SK-N-SH treated with all-trans-retinoic acid at 6 μM for 48 hours (cell line): Measurements from ENCODE around the gene GCH1.
"Not testable (repeated sequence)": the region's sequence is repeated elsewhere in the genome, so short reads cannot be mapped to it uniquely, and the experiment has no call there.

Experiments used
- ATAC-seq: fragments of 200-7000 bp; cut with Tn5 transposase; 3 replicates; pipeline ENCODE4 v1.9.1; 2020; ENCODE audit warnings: mild to moderate bottlenecking, moderate library complexity
- ARNTL ChIP-seq: fragments of 450-650 bp; formaldehyde crosslinking; IDR thresholded peaks from 2 replicates; pipeline ENCODE4 v1.5.0; 2020; ENCODE audit warnings: low read depth, mild to moderate bottlenecking, moderate library complexity, borderline replicate concordance
- BACH2 ChIP-seq: fragments of 250-450 bp; sonication (Bioruptor Pico); IDR thresholded peaks from 2 replicates; pipeline ENCODE4 v1.9.0; 2021; ENCODE audit warnings: mild to moderate bottlenecking, borderline replicate concordance
- CREB5 ChIP-seq: fragments of 250-450 bp; sonication (Bioruptor Pico); IDR thresholded peaks from 2 replicates; pipeline ENCODE4 v1.5.1; 2020; ENCODE audit warnings: low read depth, mild to moderate bottlenecking, moderate library complexity
- CSDC2 ChIP-seq: fragments of 250-450 bp; sonication (Bioruptor Pico); IDR thresholded peaks from 2 replicates; pipeline ENCODE4 v1.5.0; 2020; ENCODE audit warnings: mild to moderate bottlenecking, moderate library complexity
- CSRNP3 ChIP-seq: fragments of 250-450 bp; sonication (Bioruptor Pico); IDR thresholded peaks from 2 replicates; pipeline ENCODE4 v1.5.1; 2021; ENCODE audit warnings: mild to moderate bottlenecking, moderate library complexity
- ESRRG ChIP-seq: fragments of 250-450 bp; sonication (Bioruptor Pico); IDR thresholded peaks from 2 replicates; pipeline ENCODE4 v1.6.1; 2021; ENCODE audit warnings: mild to moderate bottlenecking
- GLIS3 ChIP-seq: fragments of 250-450 bp; sonication (Bioruptor Pico); IDR thresholded peaks from 2 replicates; pipeline ENCODE4 v1.5.0; 2020; ENCODE audit warnings: mild to moderate bottlenecking, moderate library complexity
- ISL1 ChIP-seq: fragments of 250-450 bp; sonication (Bioruptor Pico); IDR thresholded peaks from 2 replicates; pipeline ENCODE4 v2.1.2; 2022; ENCODE audit warnings: mild to moderate bottlenecking, moderate library complexity
- OSR1 ChIP-seq: fragments of 250-450 bp; sonication (Bioruptor Pico); IDR thresholded peaks from 2 replicates; pipeline ENCODE4 v1.8.0; 2022; ENCODE audit warnings: moderate library complexity, mild to moderate bottlenecking, inconsistent platforms
- PATZ1 ChIP-seq: fragments of 250-450 bp; sonication (Bioruptor Pico); IDR thresholded peaks from 2 replicates; pipeline ENCODE4 v1.8.0; 2020; ENCODE audit warnings: mild to moderate bottlenecking, moderate library complexity, borderline replicate concordance
- PPARA ChIP-seq: fragments of 250-450 bp; sonication (Bioruptor Pico); IDR thresholded peaks from 2 replicates; pipeline ENCODE4 v1.5.0; 2020; ENCODE audit warnings: mild to moderate bottlenecking, borderline replicate concordance
- RARB ChIP-seq: fragments of 250-450 bp; sonication (Bioruptor Pico); IDR thresholded peaks from 2 replicates; pipeline ENCODE4 v1.8.0; 2021; ENCODE audit warnings: mild to moderate bottlenecking, moderate library complexity
- SNAI2 ChIP-seq: fragments of 250-450 bp; sonication (Bioruptor Pico); IDR thresholded peaks from 2 replicates; pipeline ENCODE4 v1.5.0; 2020; ENCODE audit warnings: mild to moderate bottlenecking, moderate library complexity
- TCF4 ChIP-seq: fragments of 250-450 bp; sonication (Bioruptor Pico); IDR thresholded peaks from 2 replicates; pipeline ENCODE4 v1.8.0; 2021; ENCODE audit warnings: mild to moderate bottlenecking, moderate library complexity, borderline replicate concordance
- TOX ChIP-seq: fragments of 250-450 bp; sonication (Bioruptor Pico); IDR thresholded peaks from 2 replicates; pipeline ENCODE4 v1.8.0; 2021; ENCODE audit warnings: mild to moderate bottlenecking, moderate library complexity, borderline replicate concordance
- ZC3H10 ChIP-seq: fragments of 250-450 bp; sonication (Bioruptor Pico); IDR thresholded peaks from 2 replicates; pipeline ENCODE4 v1.5.1; 2021; ENCODE audit warnings: mild to moderate bottlenecking, moderate library complexity
- ZFP3 ChIP-seq: fragments of 250-450 bp; sonication (Bioruptor Pico); IDR thresholded peaks from 2 replicates; pipeline ENCODE4 v1.5.0; 2020; ENCODE audit warnings: mild to moderate bottlenecking, moderate library complexity
- ZFP30 ChIP-seq: fragments of 450-650 bp; formaldehyde crosslinking; IDR thresholded peaks from 2 replicates; pipeline ENCODE4 v1.5.0; 2022; ENCODE audit warnings: mild to moderate bottlenecking, moderate library complexity
- ZNF565 ChIP-seq: fragments of 450-650 bp; formaldehyde crosslinking; conservative IDR thresholded peaks from 2 replicates; pipeline ENCODE4 v1.5.0; 2020; ENCODE audit warnings: low read depth, mild to moderate bottlenecking, moderate library complexity
- ZNF70 ChIP-seq: fragments of 450-650 bp; formaldehyde crosslinking; IDR thresholded peaks from 2 replicates; pipeline ENCODE4 v1.5.0; 2020; ENCODE audit warnings: mild to moderate bottlenecking, moderate library complexity
- ZNF8 ChIP-seq: fragments of 450-650 bp; formaldehyde crosslinking; IDR thresholded peaks from 2 replicates; pipeline ENCODE4 v1.5.0; 2020; ENCODE audit warnings: mild to moderate bottlenecking, moderate library complexity
- TF ChIP-seq, protein P1 (sequence below): fragments of 250-450 bp; sonication (Bioruptor Pico); IDR thresholded peaks from 2 replicates; pipeline ENCODE4 v1.8.0; 2021; ENCODE audit warnings: low read depth, mild to moderate bottlenecking, moderate library complexity, borderline replicate concordance

GCH1 gene

DNA sequence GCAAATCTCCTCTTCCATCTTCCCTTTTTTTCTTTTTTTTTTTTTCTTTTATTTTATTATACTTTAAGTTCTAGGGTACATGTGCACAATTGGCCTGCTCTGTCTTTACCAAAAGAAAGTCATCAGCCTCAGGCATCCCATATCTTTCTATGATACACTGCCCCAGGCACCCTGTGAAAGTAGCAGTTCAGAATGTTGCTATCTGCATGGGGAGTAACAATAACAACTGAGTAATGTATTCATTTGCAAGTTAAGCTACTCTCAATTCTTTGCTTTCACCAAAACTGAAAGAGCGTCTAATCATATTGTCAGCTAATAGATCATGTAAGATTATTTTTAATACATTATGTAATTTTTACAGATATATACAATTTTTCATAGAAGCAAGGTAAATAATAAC is 13.5 kb upstream of the GCH1 start:
- TF ChIP-seq OSR1 (CRISPR knock-in tag) (no peak), TCF4 (no peak), ZFP30 (CRISPR knock-in tag) (no peak), ARNTL (CRISPR knock-in tag) (no peak), ZNF70 (CRISPR knock-in tag) (no peak), ZFP3 (CRISPR knock-in tag) (no peak), SNAI2 (CRISPR knock-in tag) (no peak), TOX (CRISPR knock-in tag) (no peak), CREB5 (CRISPR knock-in tag) (no peak), ESRRG (CRISPR knock-in tag) (no peak), ZNF8 (CRISPR knock-in tag) (no peak), GLIS3 (CRISPR knock-in tag) (no peak), ZC3H10 (no peak), CSDC2 (no peak), BACH2 (CRISPR knock-in tag) (no peak), CSRNP3 (CRISPR knock-in tag) (no peak), ISL1 (CRISPR knock-in tag) (no peak), PPARA (CRISPR knock-in tag) (no peak)
- TF ChIP-seq, protein P1, sequence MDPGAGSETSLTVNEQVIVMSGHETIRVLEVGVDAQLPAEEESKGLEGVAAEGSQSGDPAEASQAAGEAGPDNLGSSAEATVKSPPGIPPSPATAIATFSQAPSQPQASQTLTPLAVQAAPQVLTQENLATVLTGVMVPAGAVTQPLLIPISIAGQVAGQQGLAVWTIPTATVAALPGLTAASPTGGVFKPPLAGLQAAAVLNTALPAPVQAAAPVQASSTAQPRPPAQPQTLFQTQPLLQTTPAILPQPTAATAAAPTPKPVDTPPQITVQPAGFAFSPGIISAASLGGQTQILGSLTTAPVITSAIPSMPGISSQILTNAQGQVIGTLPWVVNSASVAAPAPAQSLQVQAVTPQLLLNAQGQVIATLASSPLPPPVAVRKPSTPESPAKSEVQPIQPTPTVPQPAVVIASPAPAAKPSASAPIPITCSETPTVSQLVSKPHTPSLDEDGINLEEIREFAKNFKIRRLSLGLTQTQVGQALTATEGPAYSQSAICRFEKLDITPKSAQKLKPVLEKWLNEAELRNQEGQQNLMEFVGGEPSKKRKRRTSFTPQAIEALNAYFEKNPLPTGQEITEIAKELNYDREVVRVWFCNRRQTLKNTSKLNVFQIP, result no peak
- TF ChIP-seq, all 23 proteins: peak for 0
- ATAC-seq, result no peak

DNA sequence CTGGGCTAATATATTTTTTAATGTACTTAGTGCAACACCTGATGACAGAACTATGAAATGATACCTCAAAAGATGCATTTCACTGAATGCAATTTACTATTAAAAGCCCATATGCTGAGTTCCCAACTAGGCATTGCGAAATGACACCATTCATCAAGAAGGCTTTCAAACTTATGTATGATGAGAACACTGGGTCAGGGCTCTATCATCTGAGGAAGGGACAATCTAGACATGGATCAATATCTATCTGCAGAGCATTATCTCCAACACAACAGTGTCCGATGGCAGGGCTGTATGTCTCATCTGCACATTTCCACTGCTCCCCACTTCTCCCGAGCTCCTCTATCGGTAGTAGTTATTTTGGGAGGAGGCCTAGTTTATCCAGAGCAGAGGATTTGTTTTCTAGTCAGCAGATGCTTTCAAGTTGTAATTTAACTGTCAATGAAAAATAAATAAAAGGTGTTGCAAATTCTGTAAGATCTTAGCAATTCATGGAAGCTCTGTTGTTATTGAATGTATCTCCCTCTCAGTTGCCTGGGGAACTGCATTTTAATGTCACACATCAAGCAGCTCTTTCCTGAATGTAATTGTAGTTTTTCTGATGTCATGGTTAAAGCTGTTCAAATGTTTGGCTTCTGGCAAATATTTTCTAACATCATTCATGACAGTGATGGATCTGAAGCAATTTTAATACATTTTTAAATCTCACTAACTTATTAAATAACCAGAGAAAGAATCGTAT is 7.4 kb upstream of the GCH1 start:
- TF ChIP-seq TOX (CRISPR knock-in tag) (no peak), OSR1 (CRISPR knock-in tag) (no peak), RARB (no peak), ZNF70 (CRISPR knock-in tag) (no peak), ZNF565 (no peak), ZFP30 (CRISPR knock-in tag) (no peak), PATZ1 (CRISPR knock-in tag) (no peak), GLIS3 (CRISPR knock-in tag) (no peak)
- ATAC-seq, result no peak

DNA sequence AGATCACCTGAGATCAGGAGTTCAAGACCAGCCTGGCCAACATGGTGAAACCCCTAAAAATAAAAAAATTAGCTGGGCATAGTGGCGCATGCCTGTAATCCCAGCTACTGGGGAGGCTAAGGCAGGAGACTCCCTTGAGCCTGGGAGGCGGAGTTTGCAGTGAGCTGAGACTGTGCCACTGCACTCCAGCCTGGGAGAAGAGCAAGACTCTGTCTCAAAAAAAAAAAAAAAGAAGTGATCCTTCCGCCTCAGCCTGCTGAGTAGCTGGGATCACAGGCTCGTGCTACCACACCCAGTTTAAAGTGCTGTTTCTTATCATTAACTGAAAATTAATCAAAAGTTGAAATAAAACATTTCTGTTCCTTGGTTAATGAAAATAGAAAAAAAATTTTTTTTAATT is 6.3 kb upstream of the GCH1 start:
- ATAC-seq, result not testable (repeated sequence)

DNA sequence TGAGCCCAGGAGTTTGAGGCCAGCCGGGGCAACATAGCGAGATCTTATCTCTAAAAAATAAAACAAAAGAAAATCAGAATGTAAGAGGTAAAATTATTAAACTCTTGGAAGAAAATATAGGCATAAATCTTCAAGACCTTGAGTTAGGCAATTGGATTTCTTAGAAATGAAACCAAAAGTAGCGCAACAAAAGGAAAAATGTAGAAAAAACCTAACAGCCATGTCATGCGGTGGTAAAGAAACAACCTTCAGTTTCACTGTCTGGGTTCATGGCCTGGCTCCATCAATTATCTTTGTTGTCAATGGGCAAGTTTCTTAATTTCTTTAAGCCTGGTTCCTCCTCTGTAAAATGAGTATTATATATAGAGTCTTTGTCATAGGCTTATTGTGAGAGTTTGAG is 5.6 kb upstream of the GCH1 start:
- TF ChIP-seq TCF4 (no peak), ESRRG (CRISPR knock-in tag) (no peak), CSDC2 (no peak), CREB5 (CRISPR knock-in tag) (no peak), PATZ1 (CRISPR knock-in tag) (no peak)
- ATAC-seq, result no peak
